Putamen (tissue), 1 donor: ENCODE data around the gene TECRL.

Experiments
- DNase-seq: peaks from one replicate; pipeline ENCODE4 v3.0.0-alpha.2; 2016; ENCODE audit warnings: low spot score

Gene TECRL

GRCh38 chr4:64327237-64327636 is 82.0 kb downstream of the TECRL start:
- no peak for DNase-seq

- no peak for DNase-seq
These were observed 82.7 kb downstream of the TECRL start for GRCh38 chr4:64326507-64326906.

- DNase-seq: no peak
These were observed 103.0 kb downstream of the TECRL start for GRCh38 chr4:64306255-64306565.

- no peak for DNase-seq
These were observed 103.5 kb downstream of the TECRL start for GRCh38 chr4:64305565-64306254.

GRCh38 chr4:64272432-64272831 is 136.8 kb downstream of the TECRL start:
- no peak for DNase-seq

- no peak for DNase-seq
These were observed 137.6 kb downstream of the TECRL start for GRCh38 chr4:64271601-64272081.

GRCh38 chr4:64266669-64267068 is 142.6 kb downstream of the TECRL start:
- DNase-seq: no peak

GRCh38 chr4:64266263-64266662 is 143.0 kb downstream of the TECRL start:
- no peak for DNase-seq

- DNase-seq: no peak
These were observed 157.5 kb downstream of the TECRL start for GRCh38 chr4:64251781-64252180.

GRCh38 chr4:64250488-64250887 is 158.8 kb downstream of the TECRL start:
- DNase-seq: no peak

GRCh38 chr4:64250061-64250460 is 159.2 kb downstream of the TECRL start:
- no peak for DNase-seq

- DNase-seq: no peak
These were observed 161.1 kb downstream of the TECRL start for GRCh38 chr4:64248186-64248585.

- no peak for DNase-seq
These were observed 178.4 kb downstream of the TECRL start for GRCh38 chr4:64230709-64231310.
